GM23338 (cell line): ENCODE measurements around the gene LPP. TPM values are rescaled to one million over a fixed set of nuclear protein-coding genes. Genes with fewer than 3 reads are reported as not detected.

Experiments
- ATAC-seq: fragments of 200-7000 bp; cut with Tn5 transposase; 3 replicates; pipeline ENCODE4 v1.9.1; 2020
- DNase-seq: peaks from one replicate; pipeline ENCODE4 v3.0.0-alpha.2; 2015; ENCODE audit warnings: low spot score
- H2AFZ ChIP-seq: fragments of 200-600 bp; sonication (generic); 2 replicates; pipeline ENCODE4 v1.8.0; 2016; ENCODE audit warnings: antibody characterized with exemption, mild to moderate bottlenecking, moderate library complexity
- H3F3A ChIP-seq: fragments of 200-600 bp; sonication (generic); replicated peaks from 2 replicates; pipeline ENCODE4 v1.8.0; 2017; ENCODE audit warnings: antibody characterized with exemption, mixed run types, low read depth
- H3K27ac ChIP-seq: fragments of 200-600 bp; sonication (generic); 2 replicates; pipeline ENCODE4 v1.6.1; 2016; ENCODE audit warnings: low read depth
- H3K27me3 ChIP-seq: fragments of 200-600 bp; sonication (generic); 2 replicates; pipeline ENCODE4 v1.8.0; 2016; ENCODE audit warnings: mild to moderate bottlenecking, mixed run types, moderate library complexity; ENCODE audit not compliant: insufficient read depth
- H3K36me3 ChIP-seq: fragments of 200-600 bp; sonication (generic); 2 replicates; pipeline ENCODE4 v1.8.0; 2016; ENCODE audit warnings: mild to moderate bottlenecking; ENCODE audit not compliant: insufficient read depth
- H3K4me1 ChIP-seq: fragments of 200-600 bp; sonication (generic); 2 replicates; pipeline ENCODE4 v1.8.0; 2016; ENCODE audit warnings: mild to moderate bottlenecking, moderate library complexity; ENCODE audit not compliant: insufficient read depth
- H3K4me2 ChIP-seq: fragments of 200-600 bp; sonication (generic); 2 replicates; pipeline ENCODE4 v1.7.1; 2017; ENCODE audit warnings: mixed run types
- H3K4me3 ChIP-seq: fragments of 200-600 bp; sonication (generic); 2 replicates; pipeline ENCODE4 v1.6.1; 2016; ENCODE audit warnings: mixed run types
- H3K79me2 ChIP-seq: fragments of 200-600 bp; sonication (generic); replicated peaks from 2 replicates; pipeline ENCODE4 v1.8.0; 2017; ENCODE audit warnings: mild to moderate bottlenecking; ENCODE audit not compliant: insufficient read depth
- H3K9me2 ChIP-seq: fragments of 200-600 bp; sonication (generic); 2 replicates; pipeline ENCODE4 v1.8.0; 2017; ENCODE audit not compliant: insufficient read depth
- H4K20me1 ChIP-seq: fragments of 200-600 bp; sonication (generic); replicated peaks from 2 replicates; pipeline ENCODE4 v1.8.0; 2017; ENCODE audit warnings: mild to moderate bottlenecking; ENCODE audit not compliant: insufficient read depth
- H3K27ac Mint-ChIP-seq: 2 replicates; pipeline ENCODE4 v1.8.0; 2020; ENCODE audit warnings: inconsistent platforms, mild to moderate bottlenecking, moderate library complexity, mixed read lengths
- H3K27me3 Mint-ChIP-seq: 3 replicates; pipeline ENCODE4 v1.8.0; 2022; ENCODE audit warnings: low read depth, mild to moderate bottlenecking, moderate library complexity, mixed read lengths, inconsistent platforms; ENCODE audit not compliant: insufficient read depth, poor library complexity
- H3K36me3 Mint-ChIP-seq: 3 replicates; pipeline ENCODE4 v1.8.0; 2021; ENCODE audit warnings: low read depth, mild to moderate bottlenecking, inconsistent platforms, moderate library complexity, mixed read lengths
- H3K4me1 Mint-ChIP-seq: 3 replicates; pipeline ENCODE4 v1.8.0; 2020; ENCODE audit warnings: mild to moderate bottlenecking, inconsistent platforms, mixed read lengths
- H3K4me3 Mint-ChIP-seq: 3 replicates; pipeline ENCODE4 v1.8.0; 2021; ENCODE audit warnings: moderate library complexity, mild to moderate bottlenecking, inconsistent platforms, mixed read lengths
- H3K9me3 Mint-ChIP-seq: 3 replicates; pipeline ENCODE4 v1.8.0; 2020; ENCODE audit warnings: moderate library complexity, mild to moderate bottlenecking, inconsistent platforms, mixed read lengths
- CREB1 ChIP-seq: fragments of 250-450 bp; sonication (Bioruptor Pico); IDR thresholded peaks from 2 replicates; pipeline ENCODE4 v1.5.0; 2020; ENCODE audit warnings: low read depth, mild to moderate bottlenecking, moderate library complexity
- CTCF ChIP-seq, 2 experiments: fragments of 200-600 bp in 1 of 2; sonication (generic) in 1 of 2; conservative IDR thresholded peaks; 2 replicates each; pipeline versions ENCODE4 v1.5.1 to v1.6.1; 2016 to 2017; ENCODE audit warnings: antibody characterized with exemption in 2 of 2, low read depth in 2 of 2, mild to moderate bottlenecking in 2 of 2, moderate library complexity in 1 of 2
- ETS1 ChIP-seq: IDR thresholded peaks from 2 replicates; pipeline ENCODE4 v1.6.1; 2016; ENCODE audit warnings: antibody characterized with exemption
- EZH2 ChIP-seq: fragments of 200-600 bp; sonication (generic); IDR thresholded peaks from one replicate; pipeline ENCODE4 v1.8.0; 2017; ENCODE audit warnings: antibody characterized with exemption, mild to moderate bottlenecking, low read depth; ENCODE audit not compliant: unreplicated experiment
- EZH2phosphoT487 ChIP-seq: fragments of 200-600 bp; sonication (generic); IDR thresholded peaks from one replicate; pipeline ENCODE4 v1.8.1; 2018; ENCODE audit warnings: antibody characterized with exemption; ENCODE audit not compliant: unreplicated experiment
- JUNB ChIP-seq: IDR thresholded peaks from one replicate; pipeline ENCODE4 v1.6.1; 2016; ENCODE audit warnings: antibody characterized with exemption; ENCODE audit not compliant: unreplicated experiment
- NANOG ChIP-seq: IDR thresholded peaks from 2 replicates; pipeline ENCODE4 v1.6.1; 2016; ENCODE audit warnings: antibody characterized with exemption, borderline replicate concordance
- REST ChIP-seq: IDR thresholded peaks from one replicate; pipeline ENCODE4 v1.6.1; 2018; ENCODE audit warnings: antibody characterized with exemption; ENCODE audit not compliant: unreplicated experiment
- STAT1 ChIP-seq: IDR thresholded peaks from one replicate; pipeline ENCODE4 v1.6.1; 2016; ENCODE audit warnings: antibody characterized with exemption; ENCODE audit not compliant: unreplicated experiment
- ZNF114 ChIP-seq: fragments of 250-450 bp; sonication (Bioruptor Pico); IDR thresholded peaks from 2 replicates; pipeline ENCODE4 v1.5.0; 2020; ENCODE audit warnings: mild to moderate bottlenecking, moderate library complexity
- ZNF462 ChIP-seq: fragments of 250-450 bp; sonication (Bioruptor Pico); IDR thresholded peaks from 2 replicates; pipeline ENCODE4 v1.5.0; 2020; ENCODE audit warnings: mild to moderate bottlenecking, moderate library complexity
- polyA plus RNA-seq: library from polyadenylated mRNA; unstranded; fragments of >200 nt; fragmentation: Nextera tagmentation; extraction: Ambion mirVana; gene quantifications from 2 replicates; pipeline ENCODE4 v1.2.1, GENCODE V29; 2016
- total RNA-seq: library from RNA; depleted of rRNA; stranded (reverse); fragments of >200 nt; shearing (Covaris generic); gene quantifications from 2 replicates; pipeline ENCODE4 v1.2.3, GENCODE V29; 2014

Gene LPP
- total and polyA plus RNA-seq, 2 experiments from 2014 or later, result 23.0 to 35.2 TPM

- TF ChIP-seq ZNF114 (CRISPR knock-in tag), result no peak
These were observed 229.8 kb downstream of the LPP start (continued) for GRCh38 chr3:188383748-188384147.

- no peak for DNase-seq
- no peak for ATAC-seq
- H3F3A ChIP-seq, result no peaks in the 10 kb centered on the region
- no peak overlapping the region for H3K27ac ChIP-seq
- peaks cover 5% of the 10 kb centered on the region for H3K4me1 ChIP-seq
- Mint-ChIP-seq H3K27me3 (peaks cover 1% of the 10 kb centered on the region), H3K4me1 (peaks cover 10% of the 10 kb centered on the region), H3K4me3 (no peak overlapping the region), H3K27ac (no peak overlapping the region), H3K36me3 (no peaks in the 10 kb centered on the region), H3K9me3 (no peaks in the 10 kb centered on the region)
- H3K4me2 ChIP-seq, result no peak overlapping the region
- no peaks in the 10 kb centered on the region for H3K27me3 ChIP-seq
- H3K4me3 ChIP-seq, result no peak overlapping the region
- no peaks in the 10 kb centered on the region for H3K9me2 ChIP-seq
- H3K36me3 ChIP-seq, result no peaks in the 10 kb centered on the region
- no peaks in the 10 kb centered on the region for H4K20me1 ChIP-seq
- 0 out of 2 replicates have a peak, but pooled peaks cover 4% of the 10 kb centered on the region for H3K79me2 ChIP-seq
- TF ChIP-seq ZNF462 (CRISPR knock-in tag) (no peak), EZH2 (no peak), ZNF114 (CRISPR knock-in tag) (no peak), ETS1 (no peak), NANOG (no peak), CTCF (conservative IDR thresholded peaks at IDR 0.05; ENCODE audit: low read depth in 2 of 2) (no peak), EZH2phosphoT487 (no peak), REST (no peak), STAT1 (no peak), CREB1 (CRISPR knock-in tag) (no peak), JUNB (no peak)
- no peak overlapping the region for H2AFZ ChIP-seq
These were observed 231.3 kb downstream of the LPP start for GRCh38 chr3:188385295-188385694.
